ENCODE measurements around the gene SIRT1.
"Not testable (repeated sequence)": the region's sequence is repeated elsewhere in the genome, so short reads cannot be mapped to it uniquely, and the experiment has no call there.

SIRT1 gene

GRCh38 chr10:67965456-67965855, 81.0 kb downstream of the SIRT1 start:
- no peak for DNase-seq (ENCODE audit: low spot score)

GRCh38 chr10:67966035-67966434, 81.6 kb downstream of the SIRT1 start:
- DNase-seq (ENCODE audit: low spot score) = not testable (repeated sequence)
